Ovary (tissue), 9 donors: ENCODE data around the gene LINS1. TPM values are rescaled to one million over a fixed set of nuclear protein-coding genes. Genes with fewer than 3 reads are reported as not detected.

Source experiments
- DNase-seq, 5 donors: peaks; one replicate each; pipeline ENCODE4 v3.0.0-alpha.2; 2019 to 2020
- H3K27ac ChIP-seq, 2 donors: fragments of 200-600 bp; one replicate each; pipeline versions ENCODE4 v1.5.1 to v1.8.0; 2019 to 2022
- H3K27me3 ChIP-seq: fragments of 200-600 bp; one replicate; pipeline ENCODE4 v1.8.0; 2022
- H3K36me3 ChIP-seq: fragments of 200-600 bp; sonication (generic); one replicate; pipeline ENCODE4 v1.5.1; 2019
- H3K4me1 ChIP-seq: one replicate; pipeline ENCODE4 v1.8.1; 2013; ENCODE audit warnings: mild to moderate bottlenecking, moderate library complexity; ENCODE audit not compliant: insufficient read depth
- H3K4me3 ChIP-seq: fragments of 200-600 bp; sonication (generic); one replicate; pipeline ENCODE4 v1.5.1; 2017
- H3K9me3 ChIP-seq, 2 donors: fragments of 200-600 bp in 1 of 2; sonication (generic) in 1 of 2; one replicate each; pipeline versions ENCODE4 v1.5.1 to v1.8.1; 2013 to 2019; ENCODE audit warnings: mild to moderate bottlenecking in 1 of 2, moderate library complexity in 1 of 2
- CTCF ChIP-seq, 3 donors: fragments of 450-650 bp in 2 of 3; fragments of 200-600 bp in 1 of 3; IDR thresholded peaks; one replicate each; pipeline versions ENCODE4 v1.5.1 to v1.8.0; 2016 to 2022; ENCODE audit warnings: antibody characterized with exemption in 3 of 3, mild to moderate bottlenecking in 1 of 3
- EP300 ChIP-seq: sonication (generic); formaldehyde crosslinking; IDR thresholded peaks from one replicate; pipeline ENCODE4 v1.6.1; 2017; ENCODE audit warnings: antibody characterized with exemption
- POLR2A ChIP-seq: fragments of 450-650 bp; IDR thresholded peaks from one replicate; pipeline ENCODE4 v1.6.1; 2017; ENCODE audit warnings: antibody characterized with exemption, mild to moderate bottlenecking, moderate library complexity
- WGBS, 3 donors: extraction: QIAGEN DNeasy Blood & Tissue Kit in 1 of 3; methylation state at CpG; one replicate each; pipeline versions ENCODE4 v1.1.5 to v1.1.7; 2013 to 2017; 5-methylcytosine and 5-hydroxymethylcytosine counted together
- intact Hi-C, 4 donors: fragments of 100-400 bp; cut with DNase I; formaldehyde crosslinking; loops; one replicate each; pipeline versions ENCODE4 v1.11.0 to v1.15.1; 2022 to 2023
- polyA plus RNA-seq, 2 donors: library from polyadenylated mRNA; stranded (reverse); fragments of 200-250 nt in 1 of 2; fragments of 350-450 nt in 1 of 2; fragmentation: Illumina TruSeq in 1 of 2; extraction: RNeasy Lipid Tissue Mini Kit (QIAGEN cat#74804) in 1 of 2; gene quantifications; one replicate each; pipeline ENCODE4 v1.2.3, GENCODE V29; 2013 to 2014
- total RNA-seq, 7 donors: library from RNA; depleted of rRNA in 2 of 7; stranded (reverse); fragments of >200 nt in 2 of 7; fragmentation: NEBNext Ultra II Directional in 3 of 7; extraction: Animal tissue kit (Norgen Biotek cat#: 25700) in 3 of 7; gene quantifications; one replicate each; pipeline versions ENCODE4 v1.1.0 to v1.2.4, GENCODE V29; 2016 to 2023
- donor health status: DM: no; HTN: no; CAD: no; lungs with moderate emphysema.
- donor health status: DM: no; HTN: no; CAD: no.
- donor health status: Bipolar disorder and iron deficiency.
- donor health status: DM: yes; HTN: yes; CAD: no.
- donor health status: DM: no; HTN: no; CAD: no.
- donor health status: DM: yes; HTN: yes; CAD: no.

LINS1 gene
- total and polyA plus RNA-seq, 9 donors, result 9.9 to 35.9 (median 19.4) TPM

- Histone ChIP-seq H3K4me1 (no peaks in the 10 kb centered on the region), H3K9me3 (no peaks in the 10 kb centered on the region), H3K4me3 (no peak overlapping the region), H3K27me3 (no peaks in the 10 kb centered on the region), H3K27ac (no peak overlapping the region), H3K36me3 (no peaks in the 10 kb centered on the region)
- 93 to 96% (median 93%) methylated on average over 5 of the region's 5 CpGs for WGBS, 3 donors
- no peak for DNase-seq
- TF ChIP-seq POLR2A (no peak), CTCF (IDR thresholded peaks at IDR 0.05) (no peak), EP300 (no peak)
- intact Hi-C loops, result no loop called here
Observed at GRCh38 chr15:100645671-100646070, 43.7 kb upstream of the LINS1 start.

GRCh38 chr15:100642950-100643338, 41.0 kb upstream of the LINS1 start:
- no peaks in the 10 kb centered on the region for H3K9me3 ChIP-seq
- H3K4me1 ChIP-seq, result no peaks in the 10 kb centered on the region
- no peak overlapping the region for H3K27ac ChIP-seq
- no peak overlapping the region for H3K4me3 ChIP-seq
- DNase-seq, result no peak
- WGBS, 3 donors, result 95 to 96% (median 95%) methylated on average over 4 of the region's 4 CpGs
- no peaks in the 10 kb centered on the region for H3K36me3 ChIP-seq
- intact Hi-C loops, result no loop called here
- no peaks in the 10 kb centered on the region for H3K27me3 ChIP-seq
- TF ChIP-seq POLR2A (no peak), EP300 (no peak), CTCF (IDR thresholded peaks at IDR 0.05) (no peak)

- intact Hi-C loops, result no loop called here
- Histone ChIP-seq H3K27me3 (no peaks in the 10 kb centered on the region), H3K4me1 (no peaks in the 10 kb centered on the region), H3K36me3 (no peaks in the 10 kb centered on the region), H3K4me3 (no peak overlapping the region), H3K9me3 (no peaks in the 10 kb centered on the region), H3K27ac (no peak overlapping the region)
- TF ChIP-seq POLR2A (no peak), CTCF (IDR thresholded peaks at IDR 0.05) (no peak), EP300 (no peak)
- WGBS, 3 donors, result 87 to 93% (median 89%) methylated on average over 9 of the region's 9 CpGs
- no peak for DNase-seq
Observed at GRCh38 chr15:100642213-100642949, 40.4 kb upstream of the LINS1 start.

- H3K4me3 ChIP-seq, result no peak overlapping the region
- H3K27me3 ChIP-seq, result no peaks in the 10 kb centered on the region
- WGBS, 3 donors, result 91 to 94% (median 93%) methylated on average over 11 of the region's 11 CpGs
- H3K27ac ChIP-seq, result no peak overlapping the region
- no peaks in the 10 kb centered on the region for H3K4me1 ChIP-seq
- no peaks in the 10 kb centered on the region for H3K9me3 ChIP-seq
- intact Hi-C loops, result no loop called here
- H3K36me3 ChIP-seq, result no peaks in the 10 kb centered on the region
- no peak for DNase-seq
- TF ChIP-seq CTCF (IDR thresholded peaks at IDR 0.05) (no peak), EP300 (no peak), POLR2A (no peak)
Observed at GRCh38 chr15:100638177-100638730, 36.3 kb upstream of the LINS1 start.
